HG03442 (cell line): ENCODE measurements around the gene CARF.
A peak's percentile ranks its signal among the peaks of the same experiment; 100 is the strongest.
"Not testable (repeated sequence)": the region's sequence is repeated elsewhere in the genome, so short reads cannot be mapped to it uniquely, and the experiment has no call there.

ENCODE experiments used
- ATAC-seq: cut with Tn5 transposase; IDR thresholded peaks from one replicate; pipeline ENCODE4 v1.9.1; 2021; ENCODE audit warnings: mild to moderate bottlenecking, moderate library complexity; ENCODE audit not compliant: unreplicated experiment

Gene CARF

GRCh38 chr2:202934456-202934855, 22.4 kb downstream of the CARF start:
- no peak for ATAC-seq

- ATAC-seq, result no peak
These were observed 26.9 kb downstream of the CARF start for GRCh38 chr2:202938960-202939359.

GRCh38 chr2:202941771-202942170, 29.7 kb downstream of the CARF start:
- no peak for ATAC-seq

GRCh38 chr2:202944408-202944807, 32.3 kb downstream of the CARF start:
- no peak for ATAC-seq

- ATAC-seq, result no peak
These were observed 32.7 kb downstream of the CARF start for GRCh38 chr2:202944816-202945215.

- ATAC-seq, result no peak
These were observed 33.4 kb downstream of the CARF start for GRCh38 chr2:202945497-202945896.

- ATAC-seq, result not testable (repeated sequence)
These were observed 37.3 kb downstream of the CARF start for GRCh38 chr2:202949333-202949732.

- no peak for ATAC-seq
These were observed 38.5 kb downstream of the CARF start for GRCh38 chr2:202950592-202950991.

GRCh38 chr2:202960524-202960923, 48.4 kb downstream of the CARF start:
- ATAC-seq, result no peak

- no peak for ATAC-seq
These were observed 51.6 kb downstream of the CARF start for GRCh38 chr2:202963712-202964111.

GRCh38 chr2:202965810-202966460, 53.9 kb downstream of the CARF start:
- ATAC-seq, result peak; percentile 65

GRCh38 chr2:202969404-202969803, 57.3 kb downstream of the CARF start:
- not testable (repeated sequence) for ATAC-seq

- ATAC-seq, result no peak
These were observed 64.7 kb downstream of the CARF start for GRCh38 chr2:202976809-202977208.

- ATAC-seq, result no peak
These were observed 70.9 kb downstream of the CARF start for GRCh38 chr2:202982779-202983491.

- ATAC-seq, result no peak
These were observed 77.7 kb downstream of the CARF start for GRCh38 chr2:202989749-202990148.

- ATAC-seq, result no peak
These were observed 78.4 kb downstream of the CARF start for GRCh38 chr2:202990501-202990900.

GRCh38 chr2:202997113-202997512, 85.0 kb downstream of the CARF start:
- not testable (repeated sequence) for ATAC-seq

- ATAC-seq, result no peak
These were observed 90.2 kb downstream of the CARF start for GRCh38 chr2:203002054-203002821.

GRCh38 chr2:203003716-203004115, 91.6 kb downstream of the CARF start:
- ATAC-seq, result no peak

GRCh38 chr2:203014456-203015199, 102.6 kb downstream of the CARF start, which contains the start of gene NBEAL1:
TSS of gene NBEAL1 (plus strand) at chr2:203014875. CDS start at chr2:203016385, 1,510 bp downstream.
- ATAC-seq, result peak; percentile 96

GRCh38 chr2:203016716-203017115, 104.6 kb downstream of the CARF start:
- no peak for ATAC-seq
